Measurements from ENCODE around the gene EXOC2. TPM values are rescaled to one million over a fixed set of nuclear protein-coding genes. Genes with fewer than 3 reads are reported as not detected.

EXOC2 gene
- total and polyA plus RNA-seq, 4 experiments from 2014 or later: 38.2 to 48.3 (median 46.1) TPM

- POLR2A ChIA-PET (ENCODE audit: partially characterized antibody): no interaction called here
- Histone ChIP-seq H3K4me1 (ENCODE audit: insufficient read depth, low read length) (peaks cover 26% of the 10 kb centered on the region), H3K27ac (ENCODE audit: low read depth, low read length) (no peak overlapping the region), H3K9me3 (ENCODE audit: control insufficient read depth in 1 of 2, low read length in 2 of 2) (no peaks in the 10 kb centered on the region), H3K36me3 (ENCODE audit: insufficient read depth, low read length) (no peaks in the 10 kb centered on the region), H3K27me3 (ENCODE audit: insufficient read depth, low read length) (no peaks in the 10 kb centered on the region), H3K4me3 (ENCODE audit: low read length in 2 of 2) (no peak overlapping the region)
- intact Hi-C loops (cut with micrococcal nuclease): no loop called here
- Mint-ChIP-seq H3K36me3 (peaks cover 0 to 2% of the 10 kb centered on the region in 2 donors), H3K4me1 (peaks cover 17 to 30% (median 23%) of the 10 kb centered on the region in 4 donors), H3K9me3 (no peaks in the 10 kb centered on the region), H3K27ac (no peak overlapping the region), H3K27me3 (peaks cover 0 to 2% of the 10 kb centered on the region in 2 donors), H3K4me3 (no peak overlapping the region)
- no peak for DNase-seq
- CTCF ChIA-PET (ENCODE audit: partially characterized antibody): no interaction called here
These were observed 241.6 kb downstream of the EXOC2 start for GRCh38 chr6:451336-451735.

- intact Hi-C loops (cut with micrococcal nuclease): loop anchor here (5.0 kb wide), 2 partner anchors 43 to 262 kb away; no protein-coding TSS in a partner anchor
- peaks cover 0 to 2% of the 10 kb centered on the region in 2 donors for H3K36me3 Mint-ChIP-seq
- no peaks in the 10 kb centered on the region for H3K36me3 ChIP-seq (ENCODE audit: insufficient read depth, low read length)
- no peak overlapping the region for H3K4me3 ChIP-seq (ENCODE audit: low read length in 2 of 2)
- H3K27me3 ChIP-seq (ENCODE audit: insufficient read depth, low read length): no peaks in the 10 kb centered on the region
- peaks cover 42% of the 10 kb centered on the region for H3K4me1 ChIP-seq (ENCODE audit: insufficient read depth, low read length)
- CTCF ChIA-PET (ENCODE audit: partially characterized antibody): interaction anchor here (0.6 kb wide), 1 partner anchor 962 kb away, joined by 3 read pairs; no protein-coding TSS in a partner anchor
- POLR2A ChIA-PET (ENCODE audit: partially characterized antibody): no interaction called here
- peaks cover 0 to 2% of the 10 kb centered on the region in 2 donors for H3K27me3 Mint-ChIP-seq
- no peak overlapping the region for H3K27ac ChIP-seq (ENCODE audit: low read depth, low read length)
- no peak overlapping the region for H3K4me3 Mint-ChIP-seq
- H3K9me3 ChIP-seq (ENCODE audit: control insufficient read depth in 1 of 2, low read length in 2 of 2): no peaks in the 10 kb centered on the region
- H3K27ac Mint-ChIP-seq: peak overlapping the region in 2 of 7 donors; percentile 44 to 79
- DNase-seq: no peak
- H3K9me3 Mint-ChIP-seq: no peaks in the 10 kb centered on the region
- H3K4me1 Mint-ChIP-seq: peaks cover 31 to 42% (median 37%) of the 10 kb centered on the region in 4 donors
These were observed 243.2 kb downstream of the EXOC2 start for GRCh38 chr6:449486-450419.

GRCh38 chr6:449057-449430 lies 243.9 kb downstream of the EXOC2 start:
- Histone ChIP-seq H3K4me1 (ENCODE audit: insufficient read depth, low read length) (peaks cover 49% of the 10 kb centered on the region), H3K9me3 (ENCODE audit: control insufficient read depth in 1 of 2, low read length in 2 of 2) (no peaks in the 10 kb centered on the region), H3K27me3 (ENCODE audit: insufficient read depth, low read length) (no peaks in the 10 kb centered on the region), H3K36me3 (ENCODE audit: insufficient read depth, low read length) (no peaks in the 10 kb centered on the region), H3K27ac (ENCODE audit: low read depth, low read length) (no peak overlapping the region), H3K4me3 (ENCODE audit: low read length in 2 of 2) (no peak overlapping the region)
- no peak for DNase-seq
- H3K9me3 Mint-ChIP-seq: no peaks in the 10 kb centered on the region
- intact Hi-C loops (cut with micrococcal nuclease): loop anchor here (5.0 kb wide), 2 partner anchors 43 to 262 kb away; no protein-coding TSS in a partner anchor
- peaks cover 0 to 2% of the 10 kb centered on the region in 2 donors for H3K27me3 Mint-ChIP-seq
- POLR2A ChIA-PET (ENCODE audit: partially characterized antibody): no interaction called here
- CTCF ChIA-PET (ENCODE audit: partially characterized antibody): no interaction called here
- no peak overlapping the region for H3K4me3 Mint-ChIP-seq
- H3K4me1 Mint-ChIP-seq: peaks cover 31 to 49% (median 41%) of the 10 kb centered on the region in 4 donors
- peaks cover 0 to 2% of the 10 kb centered on the region in 2 donors for H3K36me3 Mint-ChIP-seq
- peak overlapping the region in 1 of 7 donors; percentile 79 for H3K27ac Mint-ChIP-seq

GRCh38 chr6:448296-449056 lies 244.5 kb downstream of the EXOC2 start:
- CTCF ChIA-PET (ENCODE audit: partially characterized antibody): no interaction called here
- H3K27ac ChIP-seq (ENCODE audit: low read depth, low read length): no peak overlapping the region
- H3K4me3 ChIP-seq (ENCODE audit: low read length in 2 of 2): no peak overlapping the region
- no peak for DNase-seq
- Mint-ChIP-seq H3K4me3 (peak overlapping the region; percentile 78 to 92 (median 82)), H3K4me1 (peaks cover 33 to 54% (median 46%) of the 10 kb centered on the region in 4 donors), H3K9me3 (no peaks in the 10 kb centered on the region), H3K27ac (peak overlapping the region; percentile 73 to 95 (median 85)), H3K36me3 (peaks cover 0 to 2% of the 10 kb centered on the region in 2 donors), H3K27me3 (peaks cover 0 to 2% of the 10 kb centered on the region in 2 donors)
- H3K27me3 ChIP-seq (ENCODE audit: insufficient read depth, low read length): no peaks in the 10 kb centered on the region
- peaks cover 53% of the 10 kb centered on the region for H3K4me1 ChIP-seq (ENCODE audit: insufficient read depth, low read length)
- no peaks in the 10 kb centered on the region for H3K36me3 ChIP-seq (ENCODE audit: insufficient read depth, low read length)
- no peaks in the 10 kb centered on the region for H3K9me3 ChIP-seq (ENCODE audit: control insufficient read depth in 1 of 2, low read length in 2 of 2)
- POLR2A ChIA-PET (ENCODE audit: partially characterized antibody): no interaction called here
- intact Hi-C loops (cut with micrococcal nuclease): loop anchor here (5.0 kb wide), 2 partner anchors 44 to 261 kb away; no protein-coding TSS in a partner anchor

- ChIA-PET CTCF (ENCODE audit: partially characterized antibody) (interaction anchor here (1.0 to 1.9 kb wide), 10 partner anchors 26 to 110 kb away, joined by 3 to 7 read pairs (median 4); no protein-coding TSS in a partner anchor), POLR2A (ENCODE audit: partially characterized antibody) (interaction anchor here (1.0 to 3.5 kb wide), 12 partner anchors 7 to 245 kb away, joined by 3 to 47 read pairs (median 4); partner anchors contain the start of genes DUSP22, EXOC2 and IRF4)
- peak overlapping the region; percentile 28 to 60 for H3K4me3 ChIP-seq (ENCODE audit: low read length in 2 of 2)
- no peaks in the 10 kb centered on the region for H3K36me3 ChIP-seq (ENCODE audit: insufficient read depth, low read length)
- peaks cover 0 to 2% of the 10 kb centered on the region in 2 donors for H3K27me3 Mint-ChIP-seq
- peak overlapping the region; percentile 78 to 92 (median 82) for H3K4me3 Mint-ChIP-seq
- peaks cover 33 to 54% (median 48%) of the 10 kb centered on the region in 4 donors for H3K4me1 Mint-ChIP-seq
- no peaks in the 10 kb centered on the region for H3K9me3 Mint-ChIP-seq
- H3K27ac Mint-ChIP-seq: peak overlapping the region; percentile 74 to 95 (median 85)
- peak overlapping the region; percentile 54 for H3K27ac ChIP-seq (ENCODE audit: low read depth, low read length)
- H3K4me1 ChIP-seq (ENCODE audit: insufficient read depth, low read length): peaks cover 53% of the 10 kb centered on the region
- intact Hi-C loops (cut with micrococcal nuclease): loop anchor here (1.0 to 5.0 kb wide), 4 partner anchors 45 to 260 kb away; partner anchors contain the start of gene DUSP22
- H3K36me3 Mint-ChIP-seq: peaks cover 0 to 2% of the 10 kb centered on the region in 2 donors
- H3K9me3 ChIP-seq (ENCODE audit: control insufficient read depth in 1 of 2, low read length in 2 of 2): no peaks in the 10 kb centered on the region
- H3K27me3 ChIP-seq (ENCODE audit: insufficient read depth, low read length): no peaks in the 10 kb centered on the region
- peak in 4 of 5 donors; percentile 12 to 52 (median 18) for DNase-seq
These were observed 245.4 kb downstream of the EXOC2 start for GRCh38 chr6:447381-448165.

Measured in CD4-positive, alpha-beta memory T cell (primary cell).